ENCODE data around the gene RPUSD3.

DNA sequence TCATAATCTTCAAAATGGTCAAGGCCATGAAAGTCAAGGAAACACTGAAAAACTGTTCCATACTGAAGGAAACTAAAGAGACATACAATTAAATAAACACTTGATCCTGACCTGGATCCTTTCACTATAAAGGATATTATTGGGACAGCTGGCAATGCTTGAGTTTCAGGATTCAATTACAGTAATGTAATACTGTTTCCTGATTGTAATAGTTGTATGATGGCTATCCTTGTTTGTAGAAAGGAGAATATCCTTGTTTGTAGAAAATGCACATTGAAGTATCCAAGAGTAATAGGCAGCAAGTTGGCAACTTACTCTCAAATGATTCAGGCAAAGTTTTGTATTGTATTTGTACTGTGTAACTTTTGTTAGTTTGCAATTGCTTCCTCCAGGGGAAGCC lies 31.6 kb upstream of the RPUSD3 start:
- TF ChIP-seq, protein P1, sequence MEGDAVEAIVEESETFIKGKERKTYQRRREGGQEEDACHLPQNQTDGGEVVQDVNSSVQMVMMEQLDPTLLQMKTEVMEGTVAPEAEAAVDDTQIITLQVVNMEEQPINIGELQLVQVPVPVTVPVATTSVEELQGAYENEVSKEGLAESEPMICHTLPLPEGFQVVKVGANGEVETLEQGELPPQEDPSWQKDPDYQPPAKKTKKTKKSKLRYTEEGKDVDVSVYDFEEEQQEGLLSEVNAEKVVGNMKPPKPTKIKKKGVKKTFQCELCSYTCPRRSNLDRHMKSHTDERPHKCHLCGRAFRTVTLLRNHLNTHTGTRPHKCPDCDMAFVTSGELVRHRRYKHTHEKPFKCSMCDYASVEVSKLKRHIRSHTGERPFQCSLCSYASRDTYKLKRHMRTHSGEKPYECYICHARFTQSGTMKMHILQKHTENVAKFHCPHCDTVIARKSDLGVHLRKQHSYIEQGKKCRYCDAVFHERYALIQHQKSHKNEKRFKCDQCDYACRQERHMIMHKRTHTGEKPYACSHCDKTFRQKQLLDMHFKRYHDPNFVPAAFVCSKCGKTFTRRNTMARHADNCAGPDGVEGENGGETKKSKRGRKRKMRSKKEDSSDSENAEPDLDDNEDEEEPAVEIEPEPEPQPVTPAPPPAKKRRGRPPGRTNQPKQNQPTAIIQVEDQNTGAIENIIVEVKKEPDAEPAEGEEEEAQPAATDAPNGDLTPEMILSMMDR (conservative IDR thresholded peaks at IDR 0.05 in 1 of 2, IDR thresholded peaks at IDR 0.05 in 1 of 2; ENCODE audit: extremely low read depth in 1 of 2, insufficient read depth in 1 of 2, low read depth in 1 of 2, low read length in 2 of 2), result no peak
- no peak for TF ChIP-seq EZH2 (IDR thresholded peaks at IDR 0.05; ENCODE audit: borderline replicate concordance, low read length)
